ENCODE data around the gene C11orf24. TPM values are rescaled to one million over a fixed set of nuclear protein-coding genes. Genes with fewer than 3 reads are reported as not detected.

The C11orf24 gene
- total RNA-seq, 1 donor from 2014 or later = 78.0 TPM

- ATAC-seq (ENCODE audit: low read depth) (no peak), DNase-seq (no peak)
- Mint-ChIP-seq H3K27ac (no peak overlapping the region), H3K4me3 (no peak overlapping the region), H3K4me1 (no peaks in the 10 kb centered on the region), H3K9me3 (peaks cover 14% of the 10 kb centered on the region), H3K27me3 (peaks cover 9% of the 10 kb centered on the region), H3K36me3 (ENCODE audit: low read depth) (peaks cover 7% of the 10 kb centered on the region)
- ChIA-PET CTCF (no interaction called here), POLR2A (no interaction called here)
- intact Hi-C loops (cut with micrococcal nuclease) = no loop called here
- TF ChIP-seq CTCF (IDR thresholded peaks at IDR 0.05) = no peak
Measured at GRCh38 chr11:68231621-68232020, 40.2 kb downstream of the C11orf24 start.

- Mint-ChIP-seq H3K36me3 (ENCODE audit: low read depth) (peaks cover 7% of the 10 kb centered on the region), H3K4me1 (no peaks in the 10 kb centered on the region), H3K4me3 (no peak overlapping the region), H3K27ac (no peak overlapping the region), H3K27me3 (peaks cover 7% of the 10 kb centered on the region), H3K9me3 (peaks cover 14% of the 10 kb centered on the region)
- intact Hi-C loops (cut with micrococcal nuclease) = no loop called here
- ChIA-PET POLR2A (no interaction called here), CTCF (no interaction called here)
- DNase-seq (no peak), ATAC-seq (ENCODE audit: low read depth) (no peak)
- no peak for TF ChIP-seq CTCF (IDR thresholded peaks at IDR 0.05)
Measured at GRCh38 chr11:68229601-68230000, 42.2 kb downstream of the C11orf24 start.

GRCh38 chr11:68226421-68226820, 45.4 kb downstream of the C11orf24 start:
- H3K9me3 Mint-ChIP-seq = peaks cover 10% of the 10 kb centered on the region
- CTCF ChIA-PET = no interaction called here

GRCh38 chr11:68224606-68225005, 47.2 kb downstream of the C11orf24 start:
- Mint-ChIP-seq H3K27me3 (no peaks in the 10 kb centered on the region), H3K9me3 (peaks cover 10% of the 10 kb centered on the region), H3K27ac (no peak overlapping the region), H3K4me1 (peaks cover under 1% of the 10 kb centered on the region), H3K36me3 (ENCODE audit: low read depth) (peaks cover 5% of the 10 kb centered on the region), H3K4me3 (no peak overlapping the region)
- no peak for ATAC-seq (ENCODE audit: low read depth)
- POLR2A ChIA-PET = no interaction called here
- intact Hi-C loops (cut with micrococcal nuclease) = no loop called here
- TF ChIP-seq CTCF (IDR thresholded peaks at IDR 0.05) = no peak
- no peak for DNase-seq
- CTCF ChIA-PET = no interaction called here

More at GRCh38 chr11:68226421-68226820, 45.4 kb downstream of the C11orf24 start:
- no peak for DNase-seq
- Mint-ChIP-seq H3K4me1 (no peaks in the 10 kb centered on the region), H3K4me3 (no peak overlapping the region), H3K27ac (no peak overlapping the region), H3K27me3 (no peaks in the 10 kb centered on the region), H3K36me3 (ENCODE audit: low read depth) (peaks cover 6% of the 10 kb centered on the region)
- intact Hi-C loops (cut with micrococcal nuclease) = no loop called here
- TF ChIP-seq CTCF (IDR thresholded peaks at IDR 0.05) = no peak
- ATAC-seq (ENCODE audit: low read depth) = no peak
- POLR2A ChIA-PET = no interaction called here

GRCh38 chr11:68223275-68223674, 48.5 kb downstream of the C11orf24 start:
- DNase-seq = no peak
- Mint-ChIP-seq H3K27ac (no peak overlapping the region), H3K4me3 (no peak overlapping the region), H3K27me3 (no peaks in the 10 kb centered on the region), H3K36me3 (ENCODE audit: low read depth) (no peaks in the 10 kb centered on the region), H3K4me1 (peaks cover 2% of the 10 kb centered on the region), H3K9me3 (peaks cover 2% of the 10 kb centered on the region)
- TF ChIP-seq CTCF (IDR thresholded peaks at IDR 0.05) = no peak
- no peak for ATAC-seq (ENCODE audit: low read depth)
- intact Hi-C loops (cut with micrococcal nuclease) = no loop called here
- ChIA-PET POLR2A (interaction anchor here (0.5 kb wide), 1 partner anchor 128 kb away, joined by 4 read pairs; no protein-coding TSS in a partner anchor), CTCF (no interaction called here)

Measured in activated B cell treated with CpG ODN at 0.5 μM for 24 hours (primary cell).